WTC11 (cell line): ENCODE results near the gene GUCA2B. TPM values are rescaled to one million over a fixed set of nuclear protein-coding genes. Genes with fewer than 3 reads are reported as not detected.

Experiments used
- ATAC-seq: fragments of 200-7000 bp; cut with Tn5 transposase; 2 replicates; pipeline ENCODE4 v1.10.0; 2021; ENCODE audit warnings: mild to moderate bottlenecking, moderate library complexity
- CTCF ChIA-PET: fragments of 300-600 bp; sonication (Branson Sonifier 250); formaldehyde crosslinking; loops from one replicate; lab custom pipeline; 2021; ENCODE audit warnings: antibody characterized with exemption; lab: Charles Lee
- POLR2A ChIA-PET: fragments of 350-600 bp; sonication (Branson Sonifier 250); formaldehyde crosslinking; loops from one replicate; lab custom pipeline; 2021; ENCODE audit warnings: antibody characterized with exemption; lab: Charles Lee
- DNase-seq: peaks from one replicate; pipeline ENCODE4 v3.0.0; 2021; ENCODE audit warnings: low spot score
- H3K27ac Mint-ChIP-seq: 2 replicates; pipeline ENCODE4 v1.8.0; 2021; ENCODE audit warnings: mixed read lengths
- H3K27me3 Mint-ChIP-seq: 2 replicates; pipeline ENCODE4 v1.8.0; 2021; ENCODE audit warnings: low read depth, mild to moderate bottlenecking, moderate library complexity, mixed read lengths
- H3K36me3 Mint-ChIP-seq: 2 replicates; pipeline ENCODE4 v1.8.0; 2021; ENCODE audit warnings: mixed read lengths
- H3K4me1 Mint-ChIP-seq: 2 replicates; pipeline ENCODE4 v1.8.0; 2022; ENCODE audit warnings: mixed read lengths
- H3K4me3 Mint-ChIP-seq: 2 replicates; pipeline ENCODE4 v1.8.0; 2021; ENCODE audit warnings: mild to moderate bottlenecking, moderate library complexity, mixed read lengths
- H3K9me3 Mint-ChIP-seq: 2 replicates; pipeline ENCODE4 v1.8.0; 2021; ENCODE audit warnings: mixed read lengths
- ARID4B ChIP-seq: sonication (generic); formaldehyde crosslinking; IDR thresholded peaks from 2 replicates; pipeline ENCODE4 v1.8.0; 2023; ENCODE audit warnings: missing genetic modification reagents, mild to moderate bottlenecking, borderline replicate concordance
- ATF6 ChIP-seq: sonication (generic); formaldehyde crosslinking; IDR thresholded peaks from 2 replicates; pipeline ENCODE4 v1.8.1; 2023; ENCODE audit warnings: mild to moderate bottlenecking, missing genetic modification reagents
- CREM ChIP-seq: sonication (generic); formaldehyde crosslinking; IDR thresholded peaks from 2 replicates; pipeline ENCODE4 v1.8.1; 2022; ENCODE audit warnings: mild to moderate bottlenecking, missing genetic modification reagents, moderate library complexity
- CTCF ChIP-seq: fragments of 200-600 bp; IDR thresholded peaks from 2 replicates; pipeline ENCODE4 v1.8.0; 2022; ENCODE audit warnings: antibody characterized with exemption
- E2F1 ChIP-seq: sonication (generic); formaldehyde crosslinking; IDR thresholded peaks from 2 replicates; pipeline ENCODE4 v1.8.0; 2022; ENCODE audit warnings: mild to moderate bottlenecking, missing genetic modification reagents
- FOXJ3 ChIP-seq: sonication (generic); formaldehyde crosslinking; IDR thresholded peaks from 2 replicates; pipeline ENCODE4 v1.9.0; 2021; ENCODE audit warnings: missing genetic modification reagents, mild to moderate bottlenecking, borderline replicate concordance
- IRF2 ChIP-seq: sonication (generic); formaldehyde crosslinking; IDR thresholded peaks from 2 replicates; pipeline ENCODE4 v1.8.0; 2022; ENCODE audit warnings: low read depth, missing genetic modification reagents, borderline replicate concordance
- NR1H2 ChIP-seq: sonication (generic); formaldehyde crosslinking; IDR thresholded peaks from 2 replicates; pipeline ENCODE4 v1.9.0; 2021; ENCODE audit warnings: mild to moderate bottlenecking, moderate library complexity, missing genetic modification reagents
- SOX15 ChIP-seq: fragments of 250-450 bp; sonication (Bioruptor Pico); IDR thresholded peaks from 2 replicates; pipeline ENCODE4 v1.9.0; 2021; ENCODE audit warnings: mild to moderate bottlenecking
- TEAD4 ChIP-seq: sonication (generic); formaldehyde crosslinking; IDR thresholded peaks from 2 replicates; pipeline ENCODE4 v1.8.0; 2022; ENCODE audit warnings: mild to moderate bottlenecking, missing genetic modification reagents
- USF1 ChIP-seq: sonication (generic); formaldehyde crosslinking; IDR thresholded peaks from 2 replicates; pipeline ENCODE4 v1.8.0; 2022; ENCODE audit warnings: mild to moderate bottlenecking, missing genetic modification reagents
- ZMAT4 ChIP-seq: fragments of 250-450 bp; sonication (Bioruptor Pico); IDR thresholded peaks from 2 replicates; pipeline ENCODE4 v1.9.0; 2021; ENCODE audit warnings: mild to moderate bottlenecking
- ZNF121 ChIP-seq: sonication (generic); formaldehyde crosslinking; IDR thresholded peaks from 2 replicates; pipeline ENCODE4 v1.8.0; 2023; ENCODE audit warnings: missing genetic modification reagents
- ZNF512 ChIP-seq: sonication (generic); formaldehyde crosslinking; IDR thresholded peaks from 2 replicates; pipeline ENCODE4 v1.8.1; 2022; ENCODE audit warnings: missing genetic modification reagents, borderline replicate concordance
- ZNF532 ChIP-seq: fragments of 250-450 bp; sonication (Bioruptor Pico); IDR thresholded peaks from 2 replicates; pipeline ENCODE4 v1.9.0; 2021; ENCODE audit warnings: mild to moderate bottlenecking, borderline replicate concordance
- total RNA-seq: library from RNA; stranded (reverse); gene quantifications from 3 replicates; pipeline ENCODE4 v1.2.3, GENCODE V29; 2021

Gene GUCA2B
- total RNA-seq, 1 experiment from 2014 or later, result not detected

GRCh38 chr1:42127767-42128166 is 25.4 kb upstream of the GUCA2B start:
- no peak for ATAC-seq
- H3K27ac Mint-ChIP-seq, result no peak overlapping the region
- ChIA-PET CTCF (no interaction called here), POLR2A (no interaction called here)
- no peak for DNase-seq
- peaks cover 12% of the 10 kb centered on the region for H3K9me3 Mint-ChIP-seq
- no peak overlapping the region for H3K4me3 Mint-ChIP-seq
- H3K27me3 Mint-ChIP-seq, result no peaks in the 10 kb centered on the region; the same call in 1 of the 2 replicates
- no peaks in the 10 kb centered on the region for H3K36me3 Mint-ChIP-seq
- H3K4me1 Mint-ChIP-seq, result no peaks in the 10 kb centered on the region
- TF ChIP-seq ARID4B (CRISPR knock-in tag) (no peak), E2F1 (CRISPR knock-in tag) (no peak), FOXJ3 (CRISPR knock-in tag) (no peak)

- H3K36me3 Mint-ChIP-seq, result no peaks in the 10 kb centered on the region
- no peaks in the 10 kb centered on the region for H3K4me1 Mint-ChIP-seq
- POLR2A ChIA-PET, result no interaction called here
- CTCF ChIA-PET, result no interaction called here
- TF ChIP-seq FOXJ3 (CRISPR knock-in tag) (no peak), ZNF121 (CRISPR knock-in tag) (no peak), CTCF (no peak), IRF2 (CRISPR knock-in tag) (no peak), USF1 (CRISPR knock-in tag) (no peak), ZNF512 (CRISPR knock-in tag) (no peak), TEAD4 (CRISPR knock-in tag) (no peak), ZNF532 (CRISPR knock-in tag) (no peak), ATF6 (CRISPR knock-in tag) (no peak), ZMAT4 (CRISPR knock-in tag) (no peak), NR1H2 (no peak), SOX15 (CRISPR knock-in tag) (no peak), CREM (CRISPR knock-in tag) (no peak)
- H3K9me3 Mint-ChIP-seq, result peaks cover 5% of the 10 kb centered on the region
- H3K27me3 Mint-ChIP-seq, result no peaks in the 10 kb centered on the region; the same call in 1 of the 2 replicates
- DNase-seq (no peak), ATAC-seq (no peak)
- no peak overlapping the region for H3K4me3 Mint-ChIP-seq
- no peak overlapping the region for H3K27ac Mint-ChIP-seq
Observed at GRCh38 chr1:42128499-42128898, 24.7 kb upstream of the GUCA2B start.
